Fibroblast of lung (primary cell): ENCODE results near the gene SEC24C.
"Not testable (repeated sequence)": the region's sequence is repeated elsewhere in the genome, so short reads cannot be mapped to it uniquely, and the experiment has no call there.

Source experiments
- CTCF ChIP-seq, 2 donors: IDR thresholded peaks in 1 of 2; conservative IDR thresholded peaks in 1 of 2; 1 replicate in 1 of 2; 2 replicates in 1 of 2; pipeline ENCODE4 v1.5.1; 2011 to 2012; ENCODE audit warnings: low read length in 2 of 2, control low read depth in 1 of 2, inconsistent platforms in 1 of 2, low read depth in 1 of 2, mild to moderate bottlenecking in 1 of 2
- EZH2 ChIP-seq: IDR thresholded peaks from 2 replicates; pipeline ENCODE4 v1.5.1; 2012; ENCODE audit warnings: low read length, control low read depth, mild to moderate bottlenecking; ENCODE audit errors: missing control alignments

- TF ChIP-seq CTCF (conservative IDR thresholded peaks at IDR 0.05 in 1 of 2, IDR thresholded peaks at IDR 0.05 in 1 of 2; ENCODE audit: low read depth in 1 of 2, low read length in 2 of 2); EZH2: not testable (repeated sequence)
Observed at GRCh38 chr10:73706488-73706887, 37.7 kb upstream of the SEC24C start.
